K562 (cell line): ENCODE measurements around the gene SIRT2. TPM values are rescaled to one million over a fixed set of nuclear protein-coding genes. Genes with fewer than 3 reads are reported as not detected.

ENCODE experiments used
- ATAC-seq: fragments of 200-7000 bp; cut with Tn5 transposase; 3 replicates; pipeline ENCODE4 v1.9.1; 2020; ENCODE audit warnings: moderate library complexity
- BruUV-seq: library from RNA; stranded (reverse); fragments of 400-500 nt; replicated peaks from 2 replicates; lab custom pipeline; 2021; lab: Mats Ljungman, UMichigan
- CTCF ChIA-PET: fragments of 300-600 bp; formaldehyde crosslinking; extraction: SDS; loops from one replicate; lab custom pipeline; 2021; ENCODE audit warnings: low intra/inter-chr PET ratio; lab: Yijun Ruan, JAX
- POLR2A ChIA-PET: fragments of 300-600, 350-650 bp; sonication (Branson Sonifier 250); formaldehyde crosslinking; extraction: SDS; loops from one replicate; lab custom pipeline; 2021; ENCODE audit warnings: antibody characterized with exemption, inconsistent platforms; lab: Yijun Ruan, JAX
- DNase-seq, 4 experiments: peaks; one replicate each; pipeline versions ENCODE4 v3.0.0 to v3.0.0-alpha.2; 2011 to 2018; ENCODE audit warnings: low spot score in 3 of 4, mixed read lengths in 3 of 4; ENCODE audit errors: extremely low read depth in 1 of 4
- FAIRE-seq: peaks from 2 replicates; lab custom pipeline; 2011; peaks lifted over from hg19 to GRCh38; lab: Jason Lieb, UNC
- H2AFZ ChIP-seq: 2 replicates; pipeline ENCODE4 v1.6.0; 2011; ENCODE audit warnings: low read depth, low read length, control low read depth, inconsistent platforms
- H3K27ac ChIP-seq: fragments of 200-600 bp; 3 replicates; pipeline ENCODE4 v1.8.0; 2011; ENCODE audit warnings: low read depth, mild to moderate bottlenecking, control low read depth, inconsistent platforms, low read length, moderate library complexity, mixed read lengths; ENCODE audit errors: extremely low read depth
- H3K27me3 ChIP-seq, 2 experiments: fragments of 300-600 bp in 1 of 2; 2 replicates in 1 of 2; 3 replicates in 1 of 2; pipeline versions ENCODE4 v1.6.0 to v1.8.0; 2011; ENCODE audit warnings: inconsistent platforms in 2 of 2, low read length in 2 of 2, mild to moderate bottlenecking in 1 of 2, mixed read lengths in 1 of 2, moderate library complexity in 1 of 2; ENCODE audit not compliant: control insufficient read depth in 2 of 2, insufficient read depth in 2 of 2
- H3K36me3 ChIP-seq: fragments of 300-600 bp; 3 replicates; pipeline ENCODE4 v1.8.0; 2011; ENCODE audit warnings: mild to moderate bottlenecking, low read length, inconsistent platforms; ENCODE audit not compliant: control insufficient read depth, insufficient read depth
- H3K4me1 ChIP-seq, 2 experiments: fragments of 200-600 bp in 1 of 2; replicated peaks in 1 of 2; 2 replicates in 1 of 2; 3 replicates in 1 of 2; pipeline versions ENCODE4 v1.5.1 to v1.8.0; 2011; ENCODE audit warnings: inconsistent platforms in 2 of 2, low read length in 2 of 2, mild to moderate bottlenecking in 1 of 2, mixed read lengths in 1 of 2, moderate library complexity in 1 of 2; ENCODE audit not compliant: control insufficient read depth in 2 of 2, insufficient read depth in 2 of 2
- H3K4me2 ChIP-seq: 2 replicates; pipeline ENCODE4 v1.6.1; 2011; ENCODE audit warnings: low read length, control low read depth, inconsistent platforms, mixed read lengths; ENCODE audit not compliant: insufficient read depth
- H3K4me3 ChIP-seq: fragments of 200-600 bp; sonication (generic), shearing (Covaris generic); 2 replicates; pipeline ENCODE4 v1.5.1; 2016; ENCODE audit warnings: control low read depth, inconsistent platforms
- H3K79me2 ChIP-seq: fragments of 200-600 bp; 3 replicates; pipeline ENCODE4 v1.8.0; 2011; ENCODE audit warnings: low read length, inconsistent platforms; ENCODE audit not compliant: control insufficient read depth, insufficient read depth
- H3K9ac ChIP-seq, 2 experiments: 2 replicates each; pipeline versions ENCODE4 v1.6.0 to v1.6.1; 2011; ENCODE audit warnings: low read depth in 2 of 2, low read length in 2 of 2, control low read depth in 1 of 2, inconsistent platforms in 1 of 2, mild to moderate bottlenecking in 1 of 2, mixed read lengths in 1 of 2; ENCODE audit not compliant: insufficient read depth in 1 of 2
- H3K9me1 ChIP-seq: one replicate; pipeline ENCODE4 v1.6.0; 2011; ENCODE audit warnings: inconsistent platforms, mild to moderate bottlenecking, low read length, moderate library complexity; ENCODE audit not compliant: control insufficient read depth, insufficient read depth
- H3K9me3 ChIP-seq: replicated peaks from 2 replicates; pipeline ENCODE4 v1.5.1; 2011; ENCODE audit warnings: low read depth, low read length, inconsistent platforms; ENCODE audit not compliant: control insufficient read depth, insufficient read depth
- H4K20me1 ChIP-seq: replicated peaks from 2 replicates; pipeline ENCODE4 v1.6.1; 2011; ENCODE audit warnings: low read length, inconsistent platforms, mixed read lengths; ENCODE audit not compliant: control insufficient read depth, insufficient read depth
- EHMT2 ChIP-seq: fragments of 450-650 bp; IDR thresholded peaks from 2 replicates; pipeline ENCODE4 v1.6.1; 2018; ENCODE audit warnings: antibody characterized with exemption
- FOS ChIP-seq: IDR thresholded peaks from 3 replicates; pipeline ENCODE4 v1.6.1; 2011; ENCODE audit not compliant: insufficient read length; ENCODE audit errors: extremely low read depth
- FOSL1 ChIP-seq: fragments of 200-800 bp; sonication (Bioruptor generic); conservative IDR thresholded peaks from 2 replicates; pipeline ENCODE4 v1.6.1; 2016; ENCODE audit warnings: missing genetic modification characterization, missing compliant biosample characterization
- FOXA3 ChIP-seq, 2 experiments: fragments of 450-650 bp in 1 of 2; sonication (generic) in 1 of 2; formaldehyde crosslinking; IDR thresholded peaks in 1 of 2; conservative IDR thresholded peaks in 1 of 2; 2 replicates each; pipeline versions ENCODE4 v1.4.0 to v1.8.0; 2020 to 2022; ENCODE audit warnings: mild to moderate bottlenecking in 2 of 2, missing genetic modification reagents in 1 of 2
- HMGXB4 ChIP-seq: sonication (generic); formaldehyde crosslinking; IDR thresholded peaks from 2 replicates; pipeline ENCODE4 v1.8.1; 2023; ENCODE audit warnings: mild to moderate bottlenecking, missing genetic modification reagents
- HOXB6 ChIP-seq: fragments of 250-450 bp; sonication (Bioruptor Pico); IDR thresholded peaks from 2 replicates; pipeline ENCODE4 v1.5.1; 2022; ENCODE audit warnings: mild to moderate bottlenecking, borderline replicate concordance
- NCOA6 ChIP-seq: fragments of 450-650 bp; IDR thresholded peaks from 2 replicates; pipeline ENCODE4 v1.6.1; 2017; ENCODE audit warnings: mild to moderate bottlenecking
- NEUROD1 ChIP-seq: fragments of 150-350 bp; IDR thresholded peaks from 2 replicates; pipeline ENCODE4 v1.6.1; 2014; ENCODE audit warnings: borderline replicate concordance, low read length, low read depth; ENCODE audit not compliant: partially characterized antibody
- NFYB ChIP-seq: IDR thresholded peaks from 2 replicates; pipeline ENCODE4 v1.6.1; 2011; ENCODE audit warnings: mild to moderate bottlenecking, moderate library complexity; ENCODE audit not compliant: insufficient read length; ENCODE audit errors: extremely low read depth
- SNIP1 ChIP-seq: fragments of 450-650 bp; IDR thresholded peaks from 2 replicates; pipeline ENCODE4 v1.7.1; 2017; ENCODE audit warnings: low read depth, mild to moderate bottlenecking
- TSC22D4 ChIP-seq: fragments of 450-650 bp; IDR thresholded peaks from 2 replicates; pipeline ENCODE4 v1.6.1; 2016; ENCODE audit warnings: missing genetic modification characterization, missing biosample characterization, control low read depth
- XRCC3 ChIP-seq: fragments of 450-650 bp; IDR thresholded peaks from 2 replicates; pipeline ENCODE4 v1.6.1; 2017; ENCODE audit warnings: mild to moderate bottlenecking, moderate library complexity
- ZFPM2 ChIP-seq: fragments of 250-450 bp; sonication (Bioruptor Pico); IDR thresholded peaks from 2 replicates; pipeline ENCODE4 v1.5.1; 2022; ENCODE audit warnings: mild to moderate bottlenecking
- ZNF253 ChIP-seq: fragments of 250-450 bp; sonication (Bioruptor Pico); conservative IDR thresholded peaks from 2 replicates; pipeline ENCODE4 v1.6.1; 2021; ENCODE audit warnings: mild to moderate bottlenecking
- ZZZ3 ChIP-seq: fragments of 450-650 bp; IDR thresholded peaks from 2 replicates; pipeline ENCODE4 v1.6.1; 2016; ENCODE audit warnings: antibody characterized with exemption, mild to moderate bottlenecking, moderate library complexity
- WGBS: fragments of 100-300 bp; shearing (Covaris generic); methylation state at CpG from one replicate; pipeline ENCODE4 v1.1.6; 2016; ENCODE audit warnings: low coverage, mixed read lengths; ENCODE audit not compliant: insufficient coverage; ENCODE audit errors: missing lambda C conversion rate; 5-methylcytosine and 5-hydroxymethylcytosine counted together
- in situ Hi-C: fragments of 300-500 bp; cut with MboI; formaldehyde crosslinking; loops from 4 replicates; pipeline ENCODE4 v1.15.0; 2018; ENCODE audit warnings: inconsistent platforms, mixed read lengths
- intact Hi-C: fragments of 100-400 bp; cut with micrococcal nuclease; formaldehyde crosslinking; loops from 2 replicates; pipeline ENCODE4 v1.14.2; 2022
- polyA plus RNA-seq, 8 experiments: library from polyadenylated mRNA; depleted of rRNA in 4 of 8; stranded (reverse) in 5 of 8; unstranded in 3 of 8; fragments of >200 nt; fragmentation: Nextera tagmentation in 2 of 8; fragmentation: Illumina TruSeq in 1 of 8; extraction: Ambion mirVana in 2 of 8; extraction: Trizol in 1 of 8; gene quantifications; 2 replicates each; pipeline versions ENCODE4 v1.2.1 to v1.2.3, GENCODE V29; 2011 to 2014; ENCODE audit warnings: inconsistent platforms in 1 of 8, missing spikeins in 1 of 8
- total RNA-seq, 7 experiments: library from RNA; depleted of rRNA in 6 of 7; stranded (reverse); fragments of >200 nt in 6 of 7; fragmentation: Illumina TruSeq in 2 of 7; extraction: Trizol in 2 of 7; gene quantifications; 2 replicates each; pipeline versions ENCODE4 v1.2.1 to v1.2.3, GENCODE V29; 2011 to 2021; ENCODE audit warnings: low replicate concordance in 1 of 7
- TF ChIP-seq, protein P1 (sequence below), 3 experiments: fragments of 200-800 bp in 1 of 3; sonication (Bioruptor generic) in 1 of 3; sonication (generic) in 1 of 3; formaldehyde crosslinking in 1 of 3; IDR thresholded peaks; 2 replicates each; pipeline versions ENCODE4 v1.6.1 to v1.8.0; 2016 to 2022; ENCODE audit warnings: mild to moderate bottlenecking in 2 of 3, missing compliant biosample characterization in 2 of 3, missing genetic modification characterization in 2 of 3, missing genetic modification reagents in 1 of 3
- TF ChIP-seq, protein P2 (sequence below): IDR thresholded peaks from 2 replicates; pipeline ENCODE4 v1.6.1; 2012; ENCODE audit warnings: low read depth, low read length, improper control_type of control experiment, borderline replicate concordance

The SIRT2 gene
- total and polyA plus RNA-seq, 9 of the 15 experiments (the other 6 are each of a cell fraction or from before 2014, with no cell fraction given): 2.3 to 35.2 (median 22.9) TPM

- ChIA-PET CTCF (interaction anchor here (1.5 kb wide), 1 partner anchor 81 kb away, joined by 4 read pairs; the partner anchor contains the start of genes MRPS12 and SARS2), POLR2A (interaction anchor here (0.6 to 6.0 kb wide), 18 partner anchors 11 to 435 kb away, joined by 3 to 58 read pairs (median 4); partner anchors contain the start of genes ECH1, MRPS12 and SARS2)
- peaks cover 16 to 41% of the 10 kb centered on the region in 2 experiments; a peak in 4 of 5 replicates for H3K4me1 ChIP-seq
- in situ Hi-C loops (no loop called here), intact Hi-C loops (loop anchor here (1.0 to 2.0 kb wide), 3 partner anchors 31 to 80 kb away; partner anchors contain the start of genes MRPS12 and SARS2)
- peak within 1 kb of the TSS; percentile 99 for H3K27ac ChIP-seq
- BruUV-seq: no TSS peak
- no peak for FAIRE-seq
- peaks cover 58% of the 10 kb centered on the region for H3K79me2 ChIP-seq
- H3K9me3 ChIP-seq: no peaks in the 10 kb centered on the region
- ATAC-seq: peak; percentile 82
- H3K9ac ChIP-seq: peak within 1 kb of the TSS; percentile 97
- H3K9me1 ChIP-seq: no peaks in the 10 kb centered on the region
- peak within 1 kb of the TSS; percentile 96 for H3K4me3 ChIP-seq
- H3K36me3 ChIP-seq: peaks cover 41% of the 10 kb centered on the region
- H3K27me3 ChIP-seq: no peaks in the 10 kb centered on the region
- DNase-seq: peak in 3 of 4 experiments; percentile 90 to 97 (median 93)
- H3K4me2 ChIP-seq: peak within 1 kb of the TSS; percentile 96
- WGBS: under 1% methylated on average over 32 of the region's 50 CpGs
- peak within 1 kb of the TSS; percentile 48 for H2AFZ ChIP-seq
- H4K20me1 ChIP-seq: peaks cover 5% of the 10 kb centered on the region
- TF ChIP-seq, protein P1, sequence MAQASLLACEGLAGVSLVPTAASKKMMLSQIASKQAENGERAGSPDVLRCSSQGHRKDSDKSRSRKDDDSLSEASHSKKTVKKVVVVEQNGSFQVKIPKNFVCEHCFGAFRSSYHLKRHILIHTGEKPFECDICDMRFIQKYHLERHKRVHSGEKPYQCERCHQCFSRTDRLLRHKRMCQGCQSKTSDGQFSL (CRISPR knock-in tag; IDR thresholded peaks at IDR 0.05): peak; percentile 75; the same call in 1 of the 2 replicates
- TF ChIP-seq, protein P1 (tag; IDR thresholded peaks at IDR 0.05): no peak; a peak in 2 of 4 replicates
- TF ChIP-seq HOXB6 (CRISPR knock-in tag) (no peak), EHMT2 (no peak), SNIP1 (no peak), NEUROD1 (peak; percentile 98), ZNF253 (CRISPR knock-in tag) (no peak), XRCC3 (no peak), TSC22D4 (tag) (no peak), ZFPM2 (CRISPR knock-in tag) (0 out of 2 replicates have a peak, but pooled peaks have one; percentile 5), FOXA3 (CRISPR knock-in tag; conservative IDR thresholded peaks at IDR 0.05 in 1 of 2, IDR thresholded peaks at IDR 0.05 in 1 of 2) (no peak), FOS (peak; percentile 94), HMGXB4 (no peak; the same call in none of the 2 replicates), NFYB (peak; percentile 92), FOSL1 (tag) (no peak), NCOA6 (no peak), ZZZ3 (no peak)
- TF ChIP-seq, protein P2, sequence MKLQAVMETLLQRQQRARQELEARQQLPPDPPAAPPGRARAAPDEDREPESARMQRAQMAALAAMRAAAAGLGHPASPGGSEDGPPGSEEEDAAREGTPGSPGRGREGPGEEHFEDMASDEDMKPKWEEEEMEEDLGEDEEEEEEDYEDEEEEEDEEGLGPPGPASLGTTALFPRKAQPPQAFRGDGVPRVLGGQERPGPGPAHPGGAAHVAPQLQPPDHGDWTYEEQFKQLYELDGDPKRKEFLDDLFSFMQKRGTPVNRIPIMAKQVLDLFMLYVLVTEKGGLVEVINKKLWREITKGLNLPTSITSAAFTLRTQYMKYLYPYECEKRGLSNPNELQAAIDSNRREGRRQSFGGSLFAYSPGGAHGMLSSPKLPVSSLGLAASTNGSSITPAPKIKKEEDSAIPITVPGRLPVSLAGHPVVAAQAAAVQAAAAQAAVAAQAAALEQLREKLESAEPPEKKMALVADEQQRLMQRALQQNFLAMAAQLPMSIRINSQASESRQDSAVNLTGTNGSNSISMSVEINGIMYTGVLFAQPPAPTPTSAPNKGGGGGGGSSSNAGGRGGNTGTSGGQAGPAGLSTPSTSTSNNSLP: peak; percentile 88; the same call in 1 of the 2 replicates
Measured at GRCh38 chr19:38849860-38850435, 49.5 kb downstream of the SIRT2 start, which contains the start of gene HNRNPL. Gene HNRNPL (minus strand): TSS chr19:38849986. CDS start chr19:38849966, 20 bp downstream.
